K562 (cell line): Measurements from ENCODE around the gene CSTPP1. TPM values are rescaled to one million over a fixed set of nuclear protein-coding genes. Genes with fewer than 3 reads are reported as not detected.

Experiments
- ATAC-seq: fragments of 200-7000 bp; cut with Tn5 transposase; 3 replicates; pipeline ENCODE4 v1.9.1; 2020; ENCODE audit warnings: moderate library complexity
- BruUV-seq: library from RNA; stranded (reverse); fragments of 400-500 nt; replicated peaks from 2 replicates; lab custom pipeline; 2021; lab: Mats Ljungman, UMichigan
- CTCF ChIA-PET: fragments of 300-600 bp; formaldehyde crosslinking; extraction: SDS; loops from one replicate; lab custom pipeline; 2021; ENCODE audit warnings: low intra/inter-chr PET ratio; lab: Yijun Ruan, JAX
- POLR2A ChIA-PET: fragments of 300-600, 350-650 bp; sonication (Branson Sonifier 250); formaldehyde crosslinking; extraction: SDS; loops from one replicate; lab custom pipeline; 2021; ENCODE audit warnings: antibody characterized with exemption, inconsistent platforms; lab: Yijun Ruan, JAX
- DNase-seq, 4 experiments: peaks; one replicate each; pipeline versions ENCODE4 v3.0.0 to v3.0.0-alpha.2; 2011 to 2018; ENCODE audit warnings: low spot score in 3 of 4, mixed read lengths in 3 of 4; ENCODE audit errors: extremely low read depth in 1 of 4
- FAIRE-seq: peaks from 2 replicates; lab custom pipeline; 2011; peaks lifted over from hg19 to GRCh38; lab: Jason Lieb, UNC
- H2AFZ ChIP-seq: 2 replicates; pipeline ENCODE4 v1.6.0; 2011; ENCODE audit warnings: low read depth, low read length, control low read depth, inconsistent platforms
- H3K27ac ChIP-seq: fragments of 200-600 bp; 3 replicates; pipeline ENCODE4 v1.8.0; 2011; ENCODE audit warnings: low read depth, mild to moderate bottlenecking, control low read depth, inconsistent platforms, low read length, moderate library complexity, mixed read lengths; ENCODE audit errors: extremely low read depth
- H3K27me3 ChIP-seq, 2 experiments: fragments of 300-600 bp in 1 of 2; 2 replicates in 1 of 2; 3 replicates in 1 of 2; pipeline versions ENCODE4 v1.6.0 to v1.8.0; 2011; ENCODE audit warnings: inconsistent platforms in 2 of 2, low read length in 2 of 2, mild to moderate bottlenecking in 1 of 2, mixed read lengths in 1 of 2, moderate library complexity in 1 of 2; ENCODE audit not compliant: control insufficient read depth in 2 of 2, insufficient read depth in 2 of 2
- H3K36me3 ChIP-seq: fragments of 300-600 bp; 3 replicates; pipeline ENCODE4 v1.8.0; 2011; ENCODE audit warnings: mild to moderate bottlenecking, low read length, inconsistent platforms; ENCODE audit not compliant: control insufficient read depth, insufficient read depth
- H3K4me1 ChIP-seq, 2 experiments: fragments of 200-600 bp in 1 of 2; replicated peaks in 1 of 2; 2 replicates in 1 of 2; 3 replicates in 1 of 2; pipeline versions ENCODE4 v1.5.1 to v1.8.0; 2011; ENCODE audit warnings: inconsistent platforms in 2 of 2, low read length in 2 of 2, mild to moderate bottlenecking in 1 of 2, mixed read lengths in 1 of 2, moderate library complexity in 1 of 2; ENCODE audit not compliant: control insufficient read depth in 2 of 2, insufficient read depth in 2 of 2
- H3K4me2 ChIP-seq: 2 replicates; pipeline ENCODE4 v1.6.1; 2011; ENCODE audit warnings: low read length, control low read depth, inconsistent platforms, mixed read lengths; ENCODE audit not compliant: insufficient read depth
- H3K4me3 ChIP-seq: fragments of 200-600 bp; sonication (generic), shearing (Covaris generic); 2 replicates; pipeline ENCODE4 v1.5.1; 2016; ENCODE audit warnings: control low read depth, inconsistent platforms
- H3K79me2 ChIP-seq: fragments of 200-600 bp; 3 replicates; pipeline ENCODE4 v1.8.0; 2011; ENCODE audit warnings: low read length, inconsistent platforms; ENCODE audit not compliant: control insufficient read depth, insufficient read depth
- H3K9ac ChIP-seq, 2 experiments: 2 replicates each; pipeline versions ENCODE4 v1.6.0 to v1.6.1; 2011; ENCODE audit warnings: low read depth in 2 of 2, low read length in 2 of 2, control low read depth in 1 of 2, inconsistent platforms in 1 of 2, mild to moderate bottlenecking in 1 of 2, mixed read lengths in 1 of 2; ENCODE audit not compliant: insufficient read depth in 1 of 2
- H3K9me1 ChIP-seq: one replicate; pipeline ENCODE4 v1.6.0; 2011; ENCODE audit warnings: inconsistent platforms, mild to moderate bottlenecking, low read length, moderate library complexity; ENCODE audit not compliant: control insufficient read depth, insufficient read depth
- H3K9me3 ChIP-seq: replicated peaks from 2 replicates; pipeline ENCODE4 v1.5.1; 2011; ENCODE audit warnings: low read depth, low read length, inconsistent platforms; ENCODE audit not compliant: control insufficient read depth, insufficient read depth
- H4K20me1 ChIP-seq: replicated peaks from 2 replicates; pipeline ENCODE4 v1.6.1; 2011; ENCODE audit warnings: low read length, inconsistent platforms, mixed read lengths; ENCODE audit not compliant: control insufficient read depth, insufficient read depth
- ELF2 ChIP-seq: fragments of 250-450 bp; sonication (Bioruptor Pico); IDR thresholded peaks from 2 replicates; pipeline ENCODE4 v1.5.0; 2021; ENCODE audit warnings: mild to moderate bottlenecking
- FOS ChIP-seq: IDR thresholded peaks from 3 replicates; pipeline ENCODE4 v1.6.1; 2011; ENCODE audit not compliant: insufficient read length; ENCODE audit errors: extremely low read depth
- KAT8 ChIP-seq: fragments of 450-650 bp; IDR thresholded peaks from 2 replicates; pipeline ENCODE4 v1.6.1; 2016; ENCODE audit warnings: low read depth, mild to moderate bottlenecking
- MCM2 ChIP-seq: fragments of 450-650 bp; IDR thresholded peaks from 2 replicates; pipeline ENCODE4 v1.6.1; 2017; ENCODE audit warnings: low read depth, mild to moderate bottlenecking
- NR2C2 ChIP-seq, 2 experiments: fragments of 200-800 bp in 1 of 2; sonication (Bioruptor generic) in 1 of 2; sonication (generic) in 1 of 2; formaldehyde crosslinking in 1 of 2; IDR thresholded peaks; 2 replicates each; pipeline versions ENCODE4 v1.6.1 to v1.8.0; 2016 to 2022; ENCODE audit warnings: mild to moderate bottlenecking in 1 of 2, missing compliant biosample characterization in 1 of 2, missing genetic modification characterization in 1 of 2, missing genetic modification reagents in 1 of 2
- NR2F6 ChIP-seq: fragments of 450-650 bp; formaldehyde crosslinking; IDR thresholded peaks from 2 replicates; pipeline ENCODE4 v1.4.0; 2020; ENCODE audit warnings: mild to moderate bottlenecking
- SAP30 ChIP-seq: fragments of 200-600 bp; sonication (generic); IDR thresholded peaks from 2 replicates; pipeline ENCODE4 v1.6.1; 2012; ENCODE audit warnings: borderline replicate concordance, low read depth, mild to moderate bottlenecking, moderate library complexity, low read length, control low read depth, inconsistent platforms; ENCODE audit not compliant: insufficient read depth, poor library complexity, severe bottlenecking
- ZNF324 ChIP-seq: fragments of 250-450 bp; sonication (Bioruptor Pico); IDR thresholded peaks from 2 replicates; pipeline ENCODE4 v1.4.0; 2020; ENCODE audit warnings: mild to moderate bottlenecking
- in situ Hi-C: fragments of 300-500 bp; cut with MboI; formaldehyde crosslinking; loops from 4 replicates; pipeline ENCODE4 v1.15.0; 2018; ENCODE audit warnings: inconsistent platforms, mixed read lengths
- intact Hi-C: fragments of 100-400 bp; cut with micrococcal nuclease; formaldehyde crosslinking; loops from 2 replicates; pipeline ENCODE4 v1.14.2; 2022
- polyA plus RNA-seq, 8 experiments: library from polyadenylated mRNA; depleted of rRNA in 4 of 8; stranded (reverse) in 5 of 8; unstranded in 3 of 8; fragments of >200 nt; fragmentation: Nextera tagmentation in 2 of 8; fragmentation: Illumina TruSeq in 1 of 8; extraction: Ambion mirVana in 2 of 8; extraction: Trizol in 1 of 8; gene quantifications; 2 replicates each; pipeline versions ENCODE4 v1.2.1 to v1.2.3, GENCODE V29; 2011 to 2014; ENCODE audit warnings: inconsistent platforms in 1 of 8, missing spikeins in 1 of 8
- total RNA-seq, 7 experiments: library from RNA; depleted of rRNA in 6 of 7; stranded (reverse); fragments of >200 nt in 6 of 7; fragmentation: Illumina TruSeq in 2 of 7; extraction: Trizol in 2 of 7; gene quantifications; 2 replicates each; pipeline versions ENCODE4 v1.2.1 to v1.2.3, GENCODE V29; 2011 to 2021; ENCODE audit warnings: low replicate concordance in 1 of 7
- TF ChIP-seq, protein P1 (sequence below): fragments of 200-800 bp; sonication (Bioruptor generic); IDR thresholded peaks from 2 replicates; pipeline ENCODE4 v1.6.1; 2017; ENCODE audit warnings: missing genetic modification characterization, missing compliant biosample characterization
- TF ChIP-seq, protein P2 (sequence below): sonication (generic); formaldehyde crosslinking; IDR thresholded peaks from 2 replicates; pipeline ENCODE4 v1.8.0; 2022; ENCODE audit warnings: mild to moderate bottlenecking, missing genetic modification reagents
- TF ChIP-seq, protein P3 (sequence below): sonication (generic); formaldehyde crosslinking; IDR thresholded peaks from 2 replicates; pipeline ENCODE4 v1.4.0; 2020; ENCODE audit warnings: mild to moderate bottlenecking, missing genetic modification reagents
- TF ChIP-seq, protein P4 (sequence below), 2 experiments: fragments of 150-350 bp in 1 of 2; IDR thresholded peaks; 2 replicates each; pipeline ENCODE4 v1.6.1; 2012 to 2016; ENCODE audit warnings: low read depth in 2 of 2, low read length in 2 of 2, mild to moderate bottlenecking in 1 of 2, moderate library complexity in 1 of 2
- TF ChIP-seq, protein P5 (sequence below): fragments of 250-450 bp; sonication (Bioruptor Pico); IDR thresholded peaks from 2 replicates; pipeline ENCODE4 v1.6.1; 2021; ENCODE audit warnings: mild to moderate bottlenecking

Gene CSTPP1
- total and polyA plus RNA-seq, 9 of the 15 experiments (the other 6 are each of a cell fraction or from before 2014, with no cell fraction given), result 6.5 to 17.8 (median 9.2) TPM

DNA sequence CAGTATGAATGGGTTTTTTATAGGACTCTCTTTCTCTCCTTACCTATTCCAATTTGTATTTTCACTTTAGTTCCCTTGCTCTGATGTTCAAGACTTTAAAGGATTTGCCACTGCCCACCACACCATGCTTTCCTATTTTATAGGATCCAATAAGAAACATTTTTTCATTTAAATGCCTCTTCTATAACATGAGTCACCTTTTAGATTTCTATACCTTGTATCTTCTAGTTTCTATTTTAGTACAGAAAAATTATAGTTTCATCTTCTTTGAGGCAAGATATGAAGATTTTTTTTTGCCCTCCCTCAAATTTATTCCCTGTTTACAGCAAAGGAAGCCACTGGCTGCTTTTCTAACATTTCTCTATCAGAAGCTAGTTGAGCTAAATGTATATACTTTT lies 163.4 kb downstream of the CSTPP1 start:
- in situ Hi-C loops (no loop called here), intact Hi-C loops (loop anchor here (5.0 kb wide), 2 partner anchors 52 to 213 kb away; no protein-coding TSS in a partner anchor)
- H3K4me1 ChIP-seq, result no peaks in the 10 kb centered on the region
- no peaks in the 10 kb centered on the region for H3K27me3 ChIP-seq
- H3K36me3 ChIP-seq, result no peaks in the 10 kb centered on the region
- H3K9ac ChIP-seq, result no peak overlapping the region
- BruUV-seq, result no TSS peak
- ATAC-seq (no peak), DNase-seq (no peak), FAIRE-seq (no peak)
- POLR2A ChIA-PET, result no interaction called here
- no peaks in the 10 kb centered on the region for H3K9me1 ChIP-seq
- no peak overlapping the region for H3K27ac ChIP-seq
- no peak overlapping the region for H3K4me2 ChIP-seq
- no peaks in the 10 kb centered on the region; the same call in 1 of the 2 replicates for H4K20me1 ChIP-seq
- H3K9me3 ChIP-seq, result no peaks in the 10 kb centered on the region
- H3K4me3 ChIP-seq, result no peak overlapping the region
- H2AFZ ChIP-seq, result no peak overlapping the region
- no peaks in the 10 kb centered on the region for H3K79me2 ChIP-seq
- CTCF ChIA-PET, result no interaction called here
- TF ChIP-seq, protein P1, sequence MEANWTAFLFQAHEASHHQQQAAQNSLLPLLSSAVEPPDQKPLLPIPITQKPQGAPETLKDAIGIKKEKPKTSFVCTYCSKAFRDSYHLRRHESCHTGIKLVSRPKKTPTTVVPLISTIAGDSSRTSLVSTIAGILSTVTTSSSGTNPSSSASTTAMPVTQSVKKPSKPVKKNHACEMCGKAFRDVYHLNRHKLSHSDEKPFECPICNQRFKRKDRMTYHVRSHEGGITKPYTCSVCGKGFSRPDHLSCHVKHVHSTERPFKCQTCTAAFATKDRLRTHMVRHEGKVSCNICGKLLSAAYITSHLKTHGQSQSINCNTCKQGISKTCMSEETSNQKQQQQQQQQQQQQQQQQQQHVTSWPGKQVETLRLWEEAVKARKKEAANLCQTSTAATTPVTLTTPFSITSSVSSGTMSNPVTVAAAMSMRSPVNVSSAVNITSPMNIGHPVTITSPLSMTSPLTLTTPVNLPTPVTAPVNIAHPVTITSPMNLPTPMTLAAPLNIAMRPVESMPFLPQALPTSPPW (CRISPR knock-in tag), result no peak
- no peak for TF ChIP-seq NR2C2 (CRISPR knock-in tag; IDR thresholded peaks at IDR 0.05)
- TF ChIP-seq NR2C2 (tag; IDR thresholded peaks at IDR 0.05), result no peak
- TF ChIP-seq, protein P2, sequence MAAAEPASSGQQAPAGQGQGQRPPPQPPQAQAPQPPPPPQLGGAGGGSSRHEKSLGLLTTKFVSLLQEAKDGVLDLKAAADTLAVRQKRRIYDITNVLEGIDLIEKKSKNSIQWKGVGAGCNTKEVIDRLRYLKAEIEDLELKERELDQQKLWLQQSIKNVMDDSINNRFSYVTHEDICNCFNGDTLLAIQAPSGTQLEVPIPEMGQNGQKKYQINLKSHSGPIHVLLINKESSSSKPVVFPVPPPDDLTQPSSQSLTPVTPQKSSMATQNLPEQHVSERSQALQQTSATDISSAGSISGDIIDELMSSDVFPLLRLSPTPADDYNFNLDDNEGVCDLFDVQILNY (CRISPR knock-in tag), result no peak
- no peak for TF ChIP-seq ELF2
- TF ChIP-seq, protein P3, sequence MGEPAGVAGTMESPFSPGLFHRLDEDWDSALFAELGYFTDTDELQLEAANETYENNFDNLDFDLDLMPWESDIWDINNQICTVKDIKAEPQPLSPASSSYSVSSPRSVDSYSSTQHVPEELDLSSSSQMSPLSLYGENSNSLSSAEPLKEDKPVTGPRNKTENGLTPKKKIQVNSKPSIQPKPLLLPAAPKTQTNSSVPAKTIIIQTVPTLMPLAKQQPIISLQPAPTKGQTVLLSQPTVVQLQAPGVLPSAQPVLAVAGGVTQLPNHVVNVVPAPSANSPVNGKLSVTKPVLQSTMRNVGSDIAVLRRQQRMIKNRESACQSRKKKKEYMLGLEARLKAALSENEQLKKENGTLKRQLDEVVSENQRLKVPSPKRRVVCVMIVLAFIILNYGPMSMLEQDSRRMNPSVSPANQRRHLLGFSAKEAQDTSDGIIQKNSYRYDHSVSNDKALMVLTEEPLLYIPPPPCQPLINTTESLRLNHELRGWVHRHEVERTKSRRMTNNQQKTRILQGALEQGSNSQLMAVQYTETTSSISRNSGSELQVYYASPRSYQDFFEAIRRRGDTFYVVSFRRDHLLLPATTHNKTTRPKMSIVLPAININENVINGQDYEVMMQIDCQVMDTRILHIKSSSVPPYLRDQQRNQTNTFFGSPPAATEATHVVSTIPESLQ (CRISPR knock-in tag), result no peak
- no peak for TF ChIP-seq ZNF324 (CRISPR knock-in tag)
- TF ChIP-seq, protein P4, sequence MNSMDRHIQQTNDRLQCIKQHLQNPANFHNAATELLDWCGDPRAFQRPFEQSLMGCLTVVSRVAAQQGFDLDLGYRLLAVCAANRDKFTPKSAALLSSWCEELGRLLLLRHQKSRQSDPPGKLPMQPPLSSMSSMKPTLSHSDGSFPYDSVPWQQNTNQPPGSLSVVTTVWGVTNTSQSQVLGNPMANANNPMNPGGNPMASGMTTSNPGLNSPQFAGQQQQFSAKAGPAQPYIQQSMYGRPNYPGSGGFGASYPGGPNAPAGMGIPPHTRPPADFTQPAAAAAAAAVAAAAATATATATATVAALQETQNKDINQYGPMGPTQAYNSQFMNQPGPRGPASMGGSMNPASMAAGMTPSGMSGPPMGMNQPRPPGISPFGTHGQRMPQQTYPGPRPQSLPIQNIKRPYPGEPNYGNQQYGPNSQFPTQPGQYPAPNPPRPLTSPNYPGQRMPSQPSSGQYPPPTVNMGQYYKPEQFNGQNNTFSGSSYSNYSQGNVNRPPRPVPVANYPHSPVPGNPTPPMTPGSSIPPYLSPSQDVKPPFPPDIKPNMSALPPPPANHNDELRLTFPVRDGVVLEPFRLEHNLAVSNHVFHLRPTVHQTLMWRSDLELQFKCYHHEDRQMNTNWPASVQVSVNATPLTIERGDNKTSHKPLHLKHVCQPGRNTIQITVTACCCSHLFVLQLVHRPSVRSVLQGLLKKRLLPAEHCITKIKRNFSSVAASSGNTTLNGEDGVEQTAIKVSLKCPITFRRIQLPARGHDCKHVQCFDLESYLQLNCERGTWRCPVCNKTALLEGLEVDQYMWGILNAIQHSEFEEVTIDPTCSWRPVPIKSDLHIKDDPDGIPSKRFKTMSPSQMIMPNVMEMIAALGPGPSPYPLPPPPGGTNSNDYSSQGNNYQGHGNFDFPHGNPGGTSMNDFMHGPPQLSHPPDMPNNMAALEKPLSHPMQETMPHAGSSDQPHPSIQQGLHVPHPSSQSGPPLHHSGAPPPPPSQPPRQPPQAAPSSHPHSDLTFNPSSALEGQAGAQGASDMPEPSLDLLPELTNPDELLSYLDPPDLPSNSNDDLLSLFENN (IDR thresholded peaks at IDR 0.05; ENCODE audit: low read depth in 2 of 2, low read length in 2 of 2), result no peak
- no peak for TF ChIP-seq SAP30
- TF ChIP-seq MCM2, result no peak
- TF ChIP-seq FOS, result no peak
- TF ChIP-seq, protein P5, sequence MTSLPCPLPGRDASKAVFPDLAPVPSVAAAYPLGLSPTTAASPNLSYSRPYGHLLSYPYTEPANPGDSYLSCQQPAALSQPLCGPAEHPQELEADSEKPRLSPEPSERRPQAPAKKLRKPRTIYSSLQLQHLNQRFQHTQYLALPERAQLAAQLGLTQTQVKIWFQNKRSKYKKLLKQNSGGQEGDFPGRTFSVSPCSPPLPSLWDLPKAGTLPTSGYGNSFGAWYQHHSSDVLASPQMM (CRISPR knock-in tag), result no peak
- TF ChIP-seq KAT8, result no peak
- TF ChIP-seq NR2F6, result no peak
